Neuronal stem cell (in vitro differentiated cells): ENCODE results near the gene KCNK5. TPM values are rescaled to one million over a fixed set of nuclear protein-coding genes. Genes with fewer than 3 reads are reported as not detected.

Source experiments
- DNase-seq: peaks from one replicate; pipeline ENCODE4 v3.0.0-alpha.2; 2013; ENCODE audit warnings: low spot score
- H2AFZ ChIP-seq: one replicate; pipeline ENCODE4 v1.6.1; 2013; ENCODE audit warnings: mild to moderate bottlenecking, low read length, inconsistent platforms
- H2AK5ac ChIP-seq: 2 replicates; pipeline ENCODE4 v1.6.1; 2013; ENCODE audit warnings: low read depth, mild to moderate bottlenecking, inconsistent platforms, low read length, moderate library complexity, mixed read lengths
- H2BK120ac ChIP-seq: 2 replicates; pipeline ENCODE4 v1.6.1; 2013; ENCODE audit warnings: low read depth, mild to moderate bottlenecking, inconsistent platforms, low read length, moderate library complexity, mixed read lengths
- H2BK12ac ChIP-seq: one replicate; pipeline ENCODE4 v1.6.1; 2013; ENCODE audit warnings: low read length, inconsistent platforms
- H2BK15ac ChIP-seq: 2 replicates; pipeline ENCODE4 v1.6.1; 2013; ENCODE audit warnings: mild to moderate bottlenecking, low read length, inconsistent platforms, mixed read lengths
- H2BK5ac ChIP-seq: one replicate; pipeline ENCODE4 v1.6.1; 2013; ENCODE audit warnings: inconsistent platforms, mild to moderate bottlenecking, low read length, moderate library complexity
- H3K14ac ChIP-seq: one replicate; pipeline ENCODE4 v1.6.1; 2013; ENCODE audit warnings: low read length, inconsistent platforms
- H3K18ac ChIP-seq: 2 replicates; pipeline ENCODE4 v1.6.1; 2013; ENCODE audit warnings: low read length, inconsistent platforms
- H3K23ac ChIP-seq: 2 replicates; pipeline ENCODE4 v1.6.1; 2013; ENCODE audit warnings: low read depth, mild to moderate bottlenecking, mixed read lengths, low read length, inconsistent platforms; ENCODE audit not compliant: poor library complexity
- H3K27ac ChIP-seq: replicated peaks from 3 replicates; pipeline ENCODE4 v1.5.1; 2013; ENCODE audit warnings: low read length, inconsistent platforms
- H3K27me3 ChIP-seq, 3 experiments: 2 replicates each; pipeline ENCODE4 v1.6.1; 2013; ENCODE audit warnings: low read length in 3 of 3, mild to moderate bottlenecking in 2 of 3, inconsistent platforms in 1 of 3, low read depth in 1 of 3, mixed read lengths in 1 of 3, moderate library complexity in 1 of 3; ENCODE audit not compliant: control insufficient read depth in 3 of 3, insufficient read depth in 3 of 3
- H3K36me3 ChIP-seq, 2 donors: replicated peaks in 1 of 2; 2 replicates each; pipeline ENCODE4 v1.6.1; 2013; ENCODE audit warnings: low read length in 2 of 2; ENCODE audit not compliant: control insufficient read depth in 2 of 2, insufficient read depth in 2 of 2
- H3K4ac ChIP-seq: 2 replicates; pipeline ENCODE4 v1.6.1; 2013; ENCODE audit warnings: inconsistent platforms, mild to moderate bottlenecking, low read length, moderate library complexity
- H3K4me1 ChIP-seq, 2 donors: 1 replicate in 1 of 2; 2 replicates in 1 of 2; pipeline ENCODE4 v1.6.1; 2013; ENCODE audit warnings: low read length in 2 of 2, low read depth in 1 of 2; ENCODE audit not compliant: control insufficient read depth in 2 of 2, insufficient read depth in 1 of 2
- H3K4me2 ChIP-seq: one replicate; pipeline ENCODE4 v1.6.1; 2013; ENCODE audit warnings: mild to moderate bottlenecking, low read length, inconsistent platforms; ENCODE audit not compliant: insufficient read depth, poor library complexity, severe bottlenecking
- H3K4me3 ChIP-seq, 2 donors: 2 replicates each; pipeline ENCODE4 v1.5.1; 2013; ENCODE audit warnings: low read length in 2 of 2, mild to moderate bottlenecking in 2 of 2, inconsistent platforms in 1 of 2, moderate library complexity in 1 of 2
- H3K79me1 ChIP-seq: one replicate; pipeline ENCODE4 v1.6.1; 2013; ENCODE audit warnings: low read depth, mild to moderate bottlenecking, inconsistent platforms, low read length, moderate library complexity
- H3K9ac ChIP-seq: one replicate; pipeline ENCODE4 v1.6.1; 2013; ENCODE audit warnings: mild to moderate bottlenecking, low read depth, low read length, inconsistent platforms; ENCODE audit not compliant: poor library complexity
- H3K9me3 ChIP-seq, 2 donors: replicated peaks in 1 of 2; 2 replicates each; pipeline versions ENCODE3 to v1.6.1; 2013; ENCODE audit warnings: low read length in 2 of 2, mild to moderate bottlenecking in 2 of 2, inconsistent platforms in 1 of 2, low read depth in 1 of 2, mixed read lengths in 1 of 2, moderate library complexity in 1 of 2; ENCODE audit not compliant: control insufficient read depth in 2 of 2, insufficient read depth in 1 of 2
- H4K8ac ChIP-seq: one replicate; pipeline ENCODE4 v1.6.1; 2013; ENCODE audit warnings: low read depth, mild to moderate bottlenecking, inconsistent platforms, low read length, moderate library complexity
- H4K91ac ChIP-seq: one replicate; pipeline ENCODE4 v1.6.1; 2013; ENCODE audit warnings: low read length, low read depth, mild to moderate bottlenecking, inconsistent platforms; ENCODE audit not compliant: poor library complexity
- WGBS, 2 donors: extraction: QIAGEN DNeasy Blood & Tissue Kit; methylation state at CpG; one replicate each; pipeline ENCODE4 v1.1.7; 2013; ENCODE audit warnings: missing lambda C conversion rate in 2 of 2, mixed read lengths in 1 of 2; ENCODE audit not compliant: insufficient read length in 2 of 2, insufficient replicate concordance in 1 of 2; ENCODE audit errors: extremely low coverage in 2 of 2; 5-methylcytosine and 5-hydroxymethylcytosine counted together
- polyA plus RNA-seq, 2 experiments: library from polyadenylated mRNA; stranded (reverse); fragments of 200-250 nt; gene quantifications; one replicate each; pipeline ENCODE4 v1.2.3, GENCODE V29; 2013

Gene KCNK5
- 4.8 TPM for polyA plus RNA-seq (2013, experiment 1 of 2)
- 4.9 TPM for polyA plus RNA-seq (2013, experiment 2 of 2)

GRCh38 chr6:39228992-39229767 lies at the start of gene KCNK5:
TSS of gene KCNK5 (minus strand) at chr6:39229475. CDS start at chr6:39229111, 364 bp downstream.
- peak within 1 kb of the TSS; percentile 69 for H2AK5ac ChIP-seq
- H2BK15ac ChIP-seq, result peak within 1 kb of the TSS; percentile 87
- peak within 1 kb of the TSS; percentile 88 for H3K9ac ChIP-seq
- H2BK120ac ChIP-seq, result peak within 1 kb of the TSS; percentile 27
- peak within 1 kb of the TSS in 1 of 2 donors; percentile 81 for H3K4me3 ChIP-seq
- H3K4ac ChIP-seq, result peak within 1 kb of the TSS; percentile 93
- H4K8ac ChIP-seq, result no peak within 1 kb of the TSS
- peak within 1 kb of the TSS; percentile 58 for H3K14ac ChIP-seq
- H2BK5ac ChIP-seq, result peak within 1 kb of the TSS; percentile 46
- peaks cover 24 to 43% of the 10 kb centered on the region in 2 donors for H3K4me1 ChIP-seq
- peaks cover 0 to 10% of the 10 kb centered on the region in 2 donors for H3K9me3 ChIP-seq
- H3K36me3 ChIP-seq, result no peaks in the 10 kb centered on the region
- H3K4me2 ChIP-seq, result peak within 1 kb of the TSS; percentile 95
- peaks cover 0 to 10% (median 0%) of the 10 kb centered on the region in 3 experiments for H3K27me3 ChIP-seq
- H3K27ac ChIP-seq, result no peak within 1 kb of the TSS
- peak; percentile 69 for DNase-seq
- H3K23ac ChIP-seq, result peak within 1 kb of the TSS; percentile 94
- no peak within 1 kb of the TSS for H2BK12ac ChIP-seq
- no peak within 1 kb of the TSS for H2AFZ ChIP-seq
- peaks cover 3% of the 10 kb centered on the region for H3K79me1 ChIP-seq
- no CpG with 5 or more reads among the region's 73 CpGs for WGBS, 2 donors
- H3K18ac ChIP-seq, result peak within 1 kb of the TSS; percentile 98
- no peak within 1 kb of the TSS for H4K91ac ChIP-seq

GRCh38 chr6:39276379-39276995 lies 47.2 kb upstream of the KCNK5 start:
- no peak overlapping the region for H4K91ac ChIP-seq
- H3K27ac ChIP-seq, result no peak overlapping the region
- H3K36me3 ChIP-seq, result no peaks in the 10 kb centered on the region
- H3K9me3 ChIP-seq, result no peaks in the 10 kb centered on the region
- H3K4me2 ChIP-seq, result no peak overlapping the region
- no peak overlapping the region for H3K9ac ChIP-seq
- H3K23ac ChIP-seq, result no peak overlapping the region
- H3K14ac ChIP-seq, result no peak overlapping the region
- H2AFZ ChIP-seq, result no peak overlapping the region
- no peak overlapping the region for H2BK120ac ChIP-seq
- no peak overlapping the region for H2BK5ac ChIP-seq
- H2AK5ac ChIP-seq, result no peak overlapping the region
- H3K4ac ChIP-seq, result no peak overlapping the region
- DNase-seq, result no peak
- H3K18ac ChIP-seq, result no peak overlapping the region
- H3K4me1 ChIP-seq, result no peaks in the 10 kb centered on the region
- no peak overlapping the region for H4K8ac ChIP-seq
- H2BK12ac ChIP-seq, result no peak overlapping the region
- no peaks in the 10 kb centered on the region for H3K79me1 ChIP-seq
- no peak overlapping the region for H3K4me3 ChIP-seq
- no CpG with 5 or more reads among the region's 3 CpGs for WGBS, 2 donors
- H3K27me3 ChIP-seq, result peaks cover 0 to 20% (median 0%) of the 10 kb centered on the region in 3 experiments
- H2BK15ac ChIP-seq, result no peak overlapping the region

- Histone ChIP-seq H4K91ac (no peak overlapping the region), H3K27ac (no peak overlapping the region), H3K9me3 (no peaks in the 10 kb centered on the region), H2BK5ac (no peak overlapping the region), H3K4me2 (no peak overlapping the region), H2BK15ac (no peak overlapping the region), H2BK120ac (no peak overlapping the region), H3K18ac (no peak overlapping the region), H4K8ac (no peak overlapping the region), H3K14ac (no peak overlapping the region), H3K4me1 (no peaks in the 10 kb centered on the region), H3K27me3 (peaks cover 0 to 9% (median 0%) of the 10 kb centered on the region in 3 experiments), H3K4me3 (no peak overlapping the region), H2BK12ac (no peak overlapping the region), H2AK5ac (no peak overlapping the region), H3K36me3 (no peaks in the 10 kb centered on the region), H3K23ac (no peak overlapping the region), H3K9ac (no peak overlapping the region), H3K79me1 (no peaks in the 10 kb centered on the region), H3K4ac (no peak overlapping the region), H2AFZ (no peak overlapping the region)
- WGBS, 2 donors, result no CpG with 5 or more reads among the region's 3 CpGs
- no peak for DNase-seq
These were observed 45.6 kb upstream of the KCNK5 start for GRCh38 chr6:39274903-39275302.

- no peak overlapping the region for H3K27ac ChIP-seq
- no peak overlapping the region for H2AK5ac ChIP-seq
- no CpG with 5 or more reads among the region's 4 CpGs for WGBS, 2 donors
- H2BK12ac ChIP-seq, result no peak overlapping the region
- no peak overlapping the region for H3K9ac ChIP-seq
- H4K8ac ChIP-seq, result no peak overlapping the region
- no peaks in the 10 kb centered on the region for H3K79me1 ChIP-seq
- no peak overlapping the region for H3K18ac ChIP-seq
- H3K4me3 ChIP-seq, result no peak overlapping the region
- no peak overlapping the region for H3K23ac ChIP-seq
- H2BK15ac ChIP-seq, result no peak overlapping the region
- H3K27me3 ChIP-seq, result peaks cover 0 to 7% (median 0%) of the 10 kb centered on the region in 3 experiments
- H3K9me3 ChIP-seq, result no peaks in the 10 kb centered on the region
- H3K14ac ChIP-seq, result no peak overlapping the region
- no peak overlapping the region for H4K91ac ChIP-seq
- H3K4ac ChIP-seq, result no peak overlapping the region
- no peak overlapping the region for H2BK120ac ChIP-seq
- H3K36me3 ChIP-seq, result no peaks in the 10 kb centered on the region
- H3K4me2 ChIP-seq, result no peak overlapping the region
- no peaks in the 10 kb centered on the region for H3K4me1 ChIP-seq
- no peak overlapping the region for H2BK5ac ChIP-seq
- DNase-seq, result no peak
- H2AFZ ChIP-seq, result no peak overlapping the region
These were observed 45.2 kb upstream of the KCNK5 start for GRCh38 chr6:39274471-39274870.
